Gastroesophageal sphincter (tissue), 4 donors: ENCODE data around the gene TMC6. TPM values are rescaled to one million over a fixed set of nuclear protein-coding genes. Genes with fewer than 3 reads are reported as not detected.

Experiments used
- ATAC-seq: fragments of 150-250 bp; one replicate; pipeline ENCODE4 v1.9.1; 2016; ENCODE audit warnings: mild to moderate bottlenecking, moderate library complexity
- H3K27ac ChIP-seq, 4 donors: fragments of 200-600 bp; sonication (generic) in 3 of 4; 1 replicate in 3 of 4; 2 replicates in 1 of 4; pipeline ENCODE4 v1.5.1; 2016 to 2019
- H3K27me3 ChIP-seq: fragments of 200-600 bp; sonication (generic); one replicate; pipeline ENCODE4 v1.5.1; 2019
- H3K36me3 ChIP-seq, 2 donors: fragments of 200-600 bp; sonication (generic); one replicate each; pipeline ENCODE4 v1.5.1; 2019; ENCODE audit warnings: control low read depth in 1 of 2
- H3K4me1 ChIP-seq, 3 donors: fragments of 200-600 bp; sonication (generic); 1 replicate in 2 of 3; 2 replicates in 1 of 3; pipeline ENCODE4 v1.5.1; 2016 to 2019; ENCODE audit warnings: control low read depth in 2 of 3
- H3K4me3 ChIP-seq, 2 donors: fragments of 200-600 bp; sonication (generic); one replicate each; pipeline ENCODE4 v1.5.1; 2019; ENCODE audit warnings: mild to moderate bottlenecking in 1 of 2, moderate library complexity in 1 of 2
- H3K9me3 ChIP-seq, 3 donors: fragments of 200-600 bp; sonication (generic); one replicate each; pipeline ENCODE4 v1.5.1; 2017 to 2019; ENCODE audit warnings: control low read depth in 2 of 3
- CTCF ChIP-seq, 4 experiments: fragments of 200-600 bp in 2 of 4; fragments of 450-650 bp in 2 of 4; sonication (generic) in 1 of 4; IDR thresholded peaks; one replicate each; pipeline ENCODE4 v1.5.1; 2017 to 2019; ENCODE audit warnings: antibody characterized with exemption in 4 of 4, mild to moderate bottlenecking in 2 of 4, moderate library complexity in 2 of 4
- EP300 ChIP-seq: sonication (generic); formaldehyde crosslinking; IDR thresholded peaks from one replicate; pipeline ENCODE4 v1.6.1; 2017; ENCODE audit warnings: antibody characterized with exemption, mild to moderate bottlenecking
- POLR2A ChIP-seq, 2 donors: fragments of 450-650 bp; IDR thresholded peaks; one replicate each; pipeline ENCODE4 v1.6.1; 2017; ENCODE audit warnings: antibody characterized with exemption in 2 of 2, mild to moderate bottlenecking in 2 of 2, moderate library complexity in 1 of 2
- POLR2AphosphoS5 ChIP-seq: sonication (generic); formaldehyde crosslinking; IDR thresholded peaks from one replicate; pipeline ENCODE4 v1.6.1; 2017; ENCODE audit warnings: antibody characterized with exemption
- WGBS, 2 donors: methylation state at CpG; one replicate each; pipeline ENCODE4 v1.1.5; 2018; ENCODE audit warnings: low coverage in 1 of 2; 5-methylcytosine and 5-hydroxymethylcytosine counted together
- total RNA-seq, 4 donors: library from RNA; depleted of rRNA; stranded (reverse); fragments of >200 nt; gene quantifications; one replicate each; pipeline ENCODE4 v1.1.0, GENCODE V29; 2016

TMC6 gene
- total RNA-seq, 4 donors from 2014 or later: 12.4 to 19.0 (median 15.5) TPM

GRCh38 chr17:78120971-78121800 is 7.4 kb downstream of the TMC6 start:
- TF ChIP-seq EP300: no peak
- TF ChIP-seq CTCF (IDR thresholded peaks at IDR 0.05): no peak
- H3K27ac ChIP-seq: no peak overlapping the region
- H3K4me3 ChIP-seq: no peak overlapping the region
- no peaks in the 10 kb centered on the region for H3K27me3 ChIP-seq
- ATAC-seq: no peak
- H3K36me3 ChIP-seq: peaks cover 0 to 66% of the 10 kb centered on the region in 2 donors
- WGBS, 2 donors: 90% methylated on average over 2 of the region's 35 CpGs; no CpG with 5 or more reads in 1 of the 2 donors
- peaks cover 0 to 34% (median 5%) of the 10 kb centered on the region in 3 donors for H3K4me1 ChIP-seq
- H3K9me3 ChIP-seq: no peaks in the 10 kb centered on the region

GRCh38 chr17:78120537-78120936 is 8.0 kb downstream of the TMC6 start:
- Histone ChIP-seq H3K36me3 (peaks cover 0 to 62% of the 10 kb centered on the region in 2 donors), H3K4me1 (peaks cover 0 to 28% (median 0%) of the 10 kb centered on the region in 3 donors), H3K27ac (no peak overlapping the region), H3K27me3 (no peaks in the 10 kb centered on the region), H3K9me3 (no peaks in the 10 kb centered on the region), H3K4me3 (no peak overlapping the region)
- no peak for TF ChIP-seq POLR2A (IDR thresholded peaks at IDR 0.05)
- TF ChIP-seq EP300: no peak
- TF ChIP-seq POLR2AphosphoS5: no peak
- TF ChIP-seq CTCF (IDR thresholded peaks at IDR 0.05): no peak
- 100% methylated on average over 1 of the region's 13 CpGs; no CpG with 5 or more reads in 1 of the 2 donors for WGBS, 2 donors
- no peak for ATAC-seq

GRCh38 chr17:78118801-78119241 is 9.7 kb downstream of the TMC6 start:
- Histone ChIP-seq H3K27me3 (no peaks in the 10 kb centered on the region), H3K4me1 (peaks cover 0 to 27% (median 0%) of the 10 kb centered on the region in 3 donors), H3K27ac (no peak overlapping the region), H3K9me3 (no peaks in the 10 kb centered on the region), H3K36me3 (peaks cover 0 to 44% of the 10 kb centered on the region in 2 donors), H3K4me3 (no peak overlapping the region)
- TF ChIP-seq CTCF (IDR thresholded peaks at IDR 0.05) (no peak), POLR2A (IDR thresholded peaks at IDR 0.05) (no peak), EP300 (no peak), POLR2AphosphoS5 (no peak)
- WGBS, 2 donors: no CpG with 5 or more reads among the region's 14 CpGs
- ATAC-seq: no peak

GRCh38 chr17:78117027-78117981 is 11.3 kb downstream of the TMC6 start:
- peaks cover 0 to 29% of the 10 kb centered on the region in 2 donors for H3K36me3 ChIP-seq
- H3K27me3 ChIP-seq: no peaks in the 10 kb centered on the region
- H3K4me1 ChIP-seq: peaks cover 0 to 42% (median 4%) of the 10 kb centered on the region in 3 donors
- H3K9me3 ChIP-seq: no peaks in the 10 kb centered on the region
- 20% methylated on average over 1 of the region's 41 CpGs; no CpG with 5 or more reads in 1 of the 2 donors for WGBS, 2 donors
- peak; percentile 18 for ATAC-seq
- no peak overlapping the region for H3K27ac ChIP-seq
- H3K4me3 ChIP-seq: no peak overlapping the region
- TF ChIP-seq CTCF (IDR thresholded peaks at IDR 0.05) (peak in 1 of 4 experiments; percentile 57), POLR2AphosphoS5 (no peak), EP300 (no peak)
